Caco-2 (cell line): ENCODE measurements around the gene SH3D19. TPM values are rescaled to one million over a fixed set of nuclear protein-coding genes. Genes with fewer than 3 reads are reported as not detected.

Experiments used
- BruUV-seq: library from RNA; stranded (reverse); fragments of 400-500 nt; replicated peaks from 2 replicates; lab custom pipeline; 2021; lab: Mats Ljungman, UMichigan
- CTCF ChIA-PET: fragments of 300-600 bp; sonication (Branson Sonifier 250); formaldehyde crosslinking; loops from one replicate; lab custom pipeline; 2022; ENCODE audit warnings: antibody characterized with exemption; lab: Charles Lee
- POLR2A ChIA-PET: fragments of 300-600 bp; sonication (Branson Sonifier 250); formaldehyde crosslinking; loops from one replicate; lab custom pipeline; 2022; ENCODE audit warnings: antibody characterized with exemption; lab: Charles Lee
- DNase-seq, 2 experiments: peaks; one replicate each; pipeline versions ENCODE4 v3.0.0 to v3.0.0-alpha.2; 2020 to 2022
- H3K27me3 ChIP-seq: replicated peaks from 2 replicates; pipeline ENCODE4 v1.6.0; 2011; ENCODE audit warnings: low read length; ENCODE audit not compliant: control insufficient read depth, insufficient read depth
- H3K36me3 ChIP-seq: 2 replicates; pipeline ENCODE4 v1.5.1; 2011; ENCODE audit warnings: low read length; ENCODE audit not compliant: control insufficient read depth, insufficient read depth
- H3K4me1 ChIP-seq: fragments of 250-450 bp; sonication (Bioruptor Pico); 2 replicates; pipeline ENCODE4 v1.5.1; 2020; ENCODE audit warnings: mild to moderate bottlenecking
- H3K4me3 ChIP-seq: 2 replicates; pipeline ENCODE4 v1.5.1; 2011; ENCODE audit warnings: low read depth, mild to moderate bottlenecking, control low read depth, low read length
- H3K9me3 ChIP-seq: fragments of 250-450 bp; sonication (Bioruptor Pico); 2 replicates; pipeline ENCODE4 v1.5.1; 2020; ENCODE audit warnings: mild to moderate bottlenecking, moderate library complexity
- H3K27ac Mint-ChIP-seq: one replicate; pipeline ENCODE4 v1.8.0; 2022; ENCODE audit warnings: mixed read lengths; ENCODE audit not compliant: unreplicated experiment
- H3K27me3 Mint-ChIP-seq: one replicate; pipeline ENCODE4 v1.8.0; 2022; ENCODE audit warnings: mixed read lengths; ENCODE audit not compliant: insufficient read depth, unreplicated experiment
- H3K36me3 Mint-ChIP-seq: one replicate; pipeline ENCODE4 v1.8.0; 2022; ENCODE audit warnings: mild to moderate bottlenecking, mixed read lengths; ENCODE audit not compliant: insufficient read depth, unreplicated experiment
- H3K4me1 Mint-ChIP-seq: one replicate; pipeline ENCODE4 v1.8.0; 2022; ENCODE audit warnings: low read depth, mixed read lengths; ENCODE audit not compliant: unreplicated experiment
- H3K4me3 Mint-ChIP-seq: one replicate; pipeline ENCODE4 v1.8.0; 2022; ENCODE audit warnings: mild to moderate bottlenecking, moderate library complexity, mixed read lengths; ENCODE audit not compliant: unreplicated experiment
- H3K9me3 Mint-ChIP-seq: one replicate; pipeline ENCODE4 v1.8.0; 2022; ENCODE audit warnings: mixed read lengths; ENCODE audit not compliant: unreplicated experiment
- intact Hi-C: fragments of 100-400 bp; cut with micrococcal nuclease; formaldehyde crosslinking; loops from one replicate; pipeline ENCODE4 v1.10.0; 2022; ENCODE audit not compliant: unreplicated experiment
- total RNA-seq: library from RNA; stranded (reverse); gene quantifications from 2 replicates; pipeline ENCODE4 v1.2.3, GENCODE V29; 2022
- TF ChIP-seq, protein P1 (sequence below), 2 experiments: fragments of 200-600 bp in 1 of 2; IDR thresholded peaks; 1 replicate in 1 of 2; 2 replicates in 1 of 2; pipeline versions ENCODE4 v1.5.1 to v1.8.0; 2011 to 2022; ENCODE audit warnings: antibody characterized with exemption in 1 of 2, control low read depth in 1 of 2, inconsistent platforms in 1 of 2, low read depth in 1 of 2, low read length in 1 of 2, mild to moderate bottlenecking in 1 of 2, moderate library complexity in 1 of 2; ENCODE audit not compliant: insufficient read depth in 1 of 2, severe bottlenecking in 1 of 2, unreplicated experiment in 1 of 2

Gene SH3D19
- total RNA-seq, 1 experiment from 2014 or later = 57.8 TPM

DNA sequence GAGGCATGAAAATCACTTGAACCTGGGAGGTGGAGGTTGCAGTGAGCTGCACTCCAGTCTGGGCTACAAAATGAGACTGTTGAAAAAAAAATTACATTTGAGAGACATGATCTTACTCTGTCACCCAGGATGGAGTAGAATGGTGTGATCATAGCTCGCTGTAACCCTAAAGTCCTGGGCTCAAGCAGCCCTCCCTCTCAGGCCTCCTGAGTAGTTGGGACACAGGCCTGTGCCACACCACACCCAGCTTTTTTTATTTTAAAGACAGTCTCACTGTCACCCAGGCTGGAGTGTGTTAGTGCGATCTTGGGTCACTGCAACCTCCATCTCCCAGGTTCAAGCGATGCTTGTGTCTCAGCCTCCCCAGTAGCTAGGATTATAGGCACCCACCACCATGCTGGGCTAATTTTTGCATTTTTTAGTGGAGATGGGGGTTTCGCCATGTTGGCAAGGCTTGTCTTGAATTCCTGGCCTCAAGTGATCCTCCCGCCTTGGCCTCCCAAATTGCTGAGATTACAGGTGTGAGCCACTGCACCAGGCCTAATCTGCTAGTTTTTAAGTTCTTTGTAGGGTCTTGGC, 219.9 kb downstream of the SH3D19 start:
- H3K27ac Mint-ChIP-seq = peak overlapping the region; percentile 42
- Histone ChIP-seq H3K27me3 (no peaks in the 10 kb centered on the region), H3K36me3 (no peaks in the 10 kb centered on the region; the same call in none of the 2 replicates), H3K4me1 (peaks cover 8% of the 10 kb centered on the region), H3K4me3 (no peak overlapping the region), H3K9me3 (no peaks in the 10 kb centered on the region)
- ChIA-PET CTCF (interaction anchor here (1.4 kb wide), 1 partner anchor 11 kb away, joined by 3 read pairs; no protein-coding TSS in a partner anchor), POLR2A (no interaction called here)
- DNase-seq = no peak
- TF ChIP-seq, protein P1, sequence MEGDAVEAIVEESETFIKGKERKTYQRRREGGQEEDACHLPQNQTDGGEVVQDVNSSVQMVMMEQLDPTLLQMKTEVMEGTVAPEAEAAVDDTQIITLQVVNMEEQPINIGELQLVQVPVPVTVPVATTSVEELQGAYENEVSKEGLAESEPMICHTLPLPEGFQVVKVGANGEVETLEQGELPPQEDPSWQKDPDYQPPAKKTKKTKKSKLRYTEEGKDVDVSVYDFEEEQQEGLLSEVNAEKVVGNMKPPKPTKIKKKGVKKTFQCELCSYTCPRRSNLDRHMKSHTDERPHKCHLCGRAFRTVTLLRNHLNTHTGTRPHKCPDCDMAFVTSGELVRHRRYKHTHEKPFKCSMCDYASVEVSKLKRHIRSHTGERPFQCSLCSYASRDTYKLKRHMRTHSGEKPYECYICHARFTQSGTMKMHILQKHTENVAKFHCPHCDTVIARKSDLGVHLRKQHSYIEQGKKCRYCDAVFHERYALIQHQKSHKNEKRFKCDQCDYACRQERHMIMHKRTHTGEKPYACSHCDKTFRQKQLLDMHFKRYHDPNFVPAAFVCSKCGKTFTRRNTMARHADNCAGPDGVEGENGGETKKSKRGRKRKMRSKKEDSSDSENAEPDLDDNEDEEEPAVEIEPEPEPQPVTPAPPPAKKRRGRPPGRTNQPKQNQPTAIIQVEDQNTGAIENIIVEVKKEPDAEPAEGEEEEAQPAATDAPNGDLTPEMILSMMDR (IDR thresholded peaks at IDR 0.05; ENCODE audit: insufficient read depth in 1 of 2, low read depth in 1 of 2, low read length in 1 of 2, severe bottlenecking in 1 of 2, unreplicated experiment in 1 of 2) = no peak
- H3K9me3 Mint-ChIP-seq = no peaks in the 10 kb centered on the region
- H3K4me1 Mint-ChIP-seq = peaks cover 6% of the 10 kb centered on the region
- H3K27me3 Mint-ChIP-seq = no peaks in the 10 kb centered on the region
- intact Hi-C loops = no loop called here
- H3K4me3 Mint-ChIP-seq = no peak overlapping the region
- peaks cover 90% of the 10 kb centered on the region for H3K36me3 Mint-ChIP-seq
- no TSS peak for BruUV-seq

DNA sequence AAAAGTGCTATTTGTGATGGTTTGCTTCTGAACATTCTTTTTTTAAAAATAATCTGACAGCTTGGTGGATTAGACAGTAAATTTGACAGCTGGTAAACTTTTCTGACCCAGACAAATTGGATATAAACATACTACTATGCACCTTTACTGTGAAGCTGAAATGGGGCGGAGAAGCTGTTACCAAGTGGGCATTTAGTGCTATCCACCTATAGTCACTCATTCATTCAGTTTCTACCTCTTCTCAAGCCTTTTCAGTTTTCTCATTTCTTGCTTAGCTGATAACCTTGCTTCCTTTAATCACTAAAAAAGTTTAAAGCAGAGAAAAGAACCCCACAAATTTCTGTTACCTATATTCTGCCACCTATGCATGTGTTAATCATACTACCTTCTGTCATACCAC, 220.8 kb downstream of the SH3D19 start:
- no peaks in the 10 kb centered on the region for H3K9me3 ChIP-seq
- H3K4me1 Mint-ChIP-seq = peaks cover 6% of the 10 kb centered on the region
- H3K4me3 ChIP-seq = no peak overlapping the region
- no TSS peak for BruUV-seq
- H3K36me3 Mint-ChIP-seq = peaks cover 99% of the 10 kb centered on the region
- ChIA-PET POLR2A (no interaction called here), CTCF (interaction anchor here (1.4 kb wide), 1 partner anchor 12 kb away, joined by 3 read pairs; no protein-coding TSS in a partner anchor)
- H3K4me3 Mint-ChIP-seq = no peak overlapping the region
- no peaks in the 10 kb centered on the region for H3K27me3 Mint-ChIP-seq
- peaks cover 2% of the 10 kb centered on the region for H3K36me3 ChIP-seq
- H3K4me1 ChIP-seq = peaks cover 8% of the 10 kb centered on the region
- H3K27ac Mint-ChIP-seq = no peak overlapping the region
- no peak for DNase-seq
- no peaks in the 10 kb centered on the region for H3K27me3 ChIP-seq
- TF ChIP-seq, protein P1 (IDR thresholded peaks at IDR 0.05; ENCODE audit: insufficient read depth in 1 of 2, low read depth in 1 of 2, low read length in 1 of 2, severe bottlenecking in 1 of 2, unreplicated experiment in 1 of 2) = no peak
- intact Hi-C loops = no loop called here
- no peaks in the 10 kb centered on the region for H3K9me3 Mint-ChIP-seq

DNA sequence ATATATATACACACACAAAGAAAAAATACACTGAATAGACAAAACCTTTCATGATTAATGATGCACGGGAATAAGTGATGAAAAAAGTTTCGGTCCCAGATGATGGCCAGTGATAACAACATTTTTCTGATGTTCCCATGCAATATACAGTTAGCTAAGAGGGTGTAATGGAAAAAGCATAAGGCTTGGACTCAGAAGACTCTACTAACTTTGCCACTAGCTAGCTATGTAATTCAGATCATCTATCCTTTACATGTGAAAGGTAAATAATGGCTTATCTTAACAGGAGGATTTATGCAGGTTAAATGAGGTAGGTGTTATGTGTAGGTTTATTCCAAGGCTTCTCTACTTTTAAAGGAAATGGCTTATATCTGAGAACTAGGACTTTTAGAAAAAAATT, 221.6 kb downstream of the SH3D19 start:
- no peaks in the 10 kb centered on the region for H3K27me3 ChIP-seq
- POLR2A ChIA-PET = no interaction called here
- H3K27me3 Mint-ChIP-seq = no peaks in the 10 kb centered on the region
- peaks cover 8% of the 10 kb centered on the region for H3K4me1 ChIP-seq
- no TSS peak for BruUV-seq
- CTCF ChIA-PET = no interaction called here
- no peaks in the 10 kb centered on the region for H3K9me3 ChIP-seq
- no peaks in the 10 kb centered on the region for H3K9me3 Mint-ChIP-seq
- H3K36me3 Mint-ChIP-seq = peaks cover 98% of the 10 kb centered on the region
- H3K36me3 ChIP-seq = peaks cover 2% of the 10 kb centered on the region
- peaks cover 6% of the 10 kb centered on the region for H3K4me1 Mint-ChIP-seq
- no peak for DNase-seq
- TF ChIP-seq, protein P1 (IDR thresholded peaks at IDR 0.05; ENCODE audit: insufficient read depth in 1 of 2, low read depth in 1 of 2, low read length in 1 of 2, severe bottlenecking in 1 of 2, unreplicated experiment in 1 of 2) = no peak
- no peak overlapping the region for H3K4me3 Mint-ChIP-seq
- H3K4me3 ChIP-seq = no peak overlapping the region
- H3K27ac Mint-ChIP-seq = no peak overlapping the region
- intact Hi-C loops = no loop called here
